Keratinocyte (primary cell): ENCODE measurements around the gene DENND1C.

Experiments
- EZH2 ChIP-seq: IDR thresholded peaks from one replicate; pipeline ENCODE4 v1.6.1; 2012; ENCODE audit warnings: inconsistent platforms, mild to moderate bottlenecking, low read length, moderate library complexity
- TF ChIP-seq, protein P1 (sequence below), 3 experiments: IDR thresholded peaks in 1 of 3; conservative IDR thresholded peaks in 1 of 3; optimal IDR thresholded peaks in 1 of 3; 2 replicates in 2 of 3; 3 replicates in 1 of 3; pipeline versions ENCODE3 to v1.5.1; 2011; ENCODE audit warnings: low read length in 3 of 3, mild to moderate bottlenecking in 3 of 3, moderate library complexity in 2 of 3, control low read depth in 1 of 3, inconsistent platforms in 1 of 3; ENCODE audit not compliant: insufficient read depth in 2 of 3; ENCODE audit errors: extremely low read depth in 1 of 3

DNA sequence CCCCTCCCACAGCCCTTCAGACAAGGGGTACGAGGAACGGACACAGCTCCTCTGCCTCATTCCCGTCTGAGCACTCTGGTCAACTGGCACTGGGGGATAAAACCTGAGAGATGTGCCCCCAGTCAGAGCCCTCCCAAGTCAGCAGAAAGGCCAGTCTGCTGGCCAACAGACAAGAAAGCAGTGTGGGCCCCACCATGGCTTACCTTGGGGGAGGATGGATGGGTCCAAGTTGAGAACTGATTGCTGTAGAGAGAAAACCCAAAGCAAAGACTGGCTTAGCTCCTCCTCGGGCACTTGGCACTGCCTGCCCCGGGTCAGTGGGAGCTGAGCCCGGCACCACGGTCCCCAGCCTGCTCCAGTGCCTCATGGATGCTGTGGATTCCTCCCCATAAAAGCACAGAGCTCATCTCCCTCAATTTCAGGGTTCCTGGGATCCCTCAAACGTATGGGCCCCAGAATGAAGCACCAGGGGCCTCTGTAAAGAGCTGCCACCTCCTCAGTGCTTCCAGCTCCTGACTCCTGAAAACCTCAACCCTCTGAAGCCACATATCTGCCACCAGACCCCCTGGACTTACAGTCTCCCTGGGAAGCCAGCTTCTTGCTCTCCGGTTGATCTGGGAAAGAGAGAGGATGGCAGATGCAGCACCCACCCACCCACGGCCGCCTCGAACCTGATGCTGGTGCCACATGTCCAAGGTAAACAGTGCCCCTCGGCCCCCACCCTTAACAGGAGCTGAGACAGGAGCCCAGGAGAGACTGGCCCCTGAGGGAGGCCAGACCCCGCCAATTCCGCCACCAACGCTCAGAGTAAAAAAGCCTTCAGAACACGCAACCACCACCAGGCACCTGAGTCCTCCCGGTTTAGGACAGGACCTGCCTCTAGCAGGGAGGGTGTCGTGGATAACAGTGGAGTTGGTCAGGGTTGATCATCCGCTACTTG lies 60.2 kb downstream of the DENND1C start:
- TF ChIP-seq EZH2, result no peak
- TF ChIP-seq, protein P1, sequence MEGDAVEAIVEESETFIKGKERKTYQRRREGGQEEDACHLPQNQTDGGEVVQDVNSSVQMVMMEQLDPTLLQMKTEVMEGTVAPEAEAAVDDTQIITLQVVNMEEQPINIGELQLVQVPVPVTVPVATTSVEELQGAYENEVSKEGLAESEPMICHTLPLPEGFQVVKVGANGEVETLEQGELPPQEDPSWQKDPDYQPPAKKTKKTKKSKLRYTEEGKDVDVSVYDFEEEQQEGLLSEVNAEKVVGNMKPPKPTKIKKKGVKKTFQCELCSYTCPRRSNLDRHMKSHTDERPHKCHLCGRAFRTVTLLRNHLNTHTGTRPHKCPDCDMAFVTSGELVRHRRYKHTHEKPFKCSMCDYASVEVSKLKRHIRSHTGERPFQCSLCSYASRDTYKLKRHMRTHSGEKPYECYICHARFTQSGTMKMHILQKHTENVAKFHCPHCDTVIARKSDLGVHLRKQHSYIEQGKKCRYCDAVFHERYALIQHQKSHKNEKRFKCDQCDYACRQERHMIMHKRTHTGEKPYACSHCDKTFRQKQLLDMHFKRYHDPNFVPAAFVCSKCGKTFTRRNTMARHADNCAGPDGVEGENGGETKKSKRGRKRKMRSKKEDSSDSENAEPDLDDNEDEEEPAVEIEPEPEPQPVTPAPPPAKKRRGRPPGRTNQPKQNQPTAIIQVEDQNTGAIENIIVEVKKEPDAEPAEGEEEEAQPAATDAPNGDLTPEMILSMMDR (optimal IDR thresholded peaks at IDR 0.05 in 1 of 3, IDR thresholded peaks at IDR 0.05 in 1 of 3, conservative IDR thresholded peaks at IDR 0.05 in 1 of 3; ENCODE audit: extremely low read depth in 1 of 3, insufficient read depth in 2 of 3, low read length in 3 of 3), result no peak
